A549 (cell line): ENCODE measurements around the gene RNMT. TPM values are rescaled to one million over a fixed set of nuclear protein-coding genes. Genes with fewer than 3 reads are reported as not detected.

Source experiments
- ATAC-seq, 2 experiments: fragments of 200-7000 bp in 1 of 2; fragments of >200 bp in 1 of 2; cut with Nextera tagmentation in 1 of 2; cut with Tn5 transposase in 1 of 2; 3 replicates each; pipeline versions ENCODE4 v1.8.0 to v1.9.1; 2018 to 2020; ENCODE audit warnings: mild to moderate bottlenecking in 1 of 2, moderate library complexity in 1 of 2
- CTCF ChIA-PET: fragments of 300-600 bp; sonication (Branson Sonifier 250); formaldehyde crosslinking; extraction: SDS; loops from one replicate; lab custom pipeline; 2021; ENCODE audit warnings: antibody characterized with exemption, inconsistent platforms; lab: Yijun Ruan, JAX
- POLR2A ChIA-PET: fragments of 350-600 bp; formaldehyde crosslinking; extraction: SDS; loops from one replicate; lab custom pipeline; 2021; ENCODE audit warnings: antibody characterized with exemption, inconsistent platforms; lab: Yijun Ruan, JAX
- DNase-seq, 2 experiments: peaks; one replicate each; pipeline versions ENCODE4 v3.0.0 to v3.0.0-alpha.2; 2011 to 2016; ENCODE audit warnings: low read depth in 1 of 2, low spot score in 1 of 2
- FAIRE-seq: peaks from 2 replicates; lab custom pipeline; 2011; peaks lifted over from hg19 to GRCh38; lab: Jason Lieb, UNC
- H3K27ac ChIP-seq, 2 experiments: fragments of >200 bp; sonication (Bioruptor Twin); formaldehyde crosslinking; 3 replicates each; pipeline ENCODE4 v1.5.1; 2016 to 2017
- H3K4me1 ChIP-seq: fragments of >200 bp; sonication (Bioruptor Twin); formaldehyde crosslinking; 3 replicates; pipeline ENCODE4 v1.6.1; 2016
- H3K4me2 ChIP-seq: fragments of >200 bp; sonication (Bioruptor Twin); formaldehyde crosslinking; 3 replicates; pipeline ENCODE4 v1.6.1; 2016
- H3K4me3 ChIP-seq: fragments of >200 bp; sonication (Bioruptor Twin); formaldehyde crosslinking; 3 replicates; pipeline ENCODE4 v1.5.1; 2016
- H3K9me3 ChIP-seq: fragments of >200 bp; sonication (Bioruptor Twin); formaldehyde crosslinking; 3 replicates; pipeline ENCODE4 v1.6.1; 2016
- CBX2 ChIP-seq: fragments of 200-600 bp; sonication (generic); IDR thresholded peaks from 2 replicates; pipeline ENCODE4 v1.6.1; 2016; ENCODE audit warnings: low read depth, mild to moderate bottlenecking, borderline replicate concordance
- CHD2 ChIP-seq: fragments of 150-350 bp; IDR thresholded peaks from 2 replicates; pipeline ENCODE4 v1.6.1; 2014; ENCODE audit warnings: low read length; ENCODE audit not compliant: partially characterized antibody
- FOSL2 ChIP-seq, 2 experiments: fragments of 450-650 bp in 1 of 2; fragments of >200 bp in 1 of 2; sonication (Bioruptor Twin) in 1 of 2; formaldehyde crosslinking; IDR thresholded peaks; 2 replicates each; pipeline versions ENCODE4 v1.5.0 to v1.6.1; 2016 to 2020; ENCODE audit warnings: mild to moderate bottlenecking in 1 of 2, moderate library complexity in 1 of 2
- GATA3 ChIP-seq: IDR thresholded peaks from 2 replicates; pipeline ENCODE4 v1.6.1; 2012; ENCODE audit warnings: borderline replicate concordance
- HDAC2 ChIP-seq: fragments of 200-600 bp; sonication (generic); IDR thresholded peaks from 2 replicates; pipeline ENCODE4 v1.6.1; 2016
- HEYL ChIP-seq: fragments of 250-450 bp; sonication (Bioruptor Pico); IDR thresholded peaks from 2 replicates; pipeline ENCODE4 v1.8.0; 2021; ENCODE audit warnings: mild to moderate bottlenecking, moderate library complexity
- JUNB ChIP-seq: fragments of >200 bp; sonication (Bioruptor Twin); formaldehyde crosslinking; IDR thresholded peaks from 2 replicates; pipeline ENCODE4 v1.6.1; 2016
- MAZ ChIP-seq: fragments of 150-350 bp; IDR thresholded peaks from 2 replicates; pipeline ENCODE4 v1.6.1; 2014; ENCODE audit warnings: antibody characterized with exemption, low read depth, low read length, borderline replicate concordance
- NR3C1 ChIP-seq: fragments of >200 bp; sonication (Bioruptor Twin); formaldehyde crosslinking; IDR thresholded peaks from 3 replicates; pipeline ENCODE4 v1.6.1; 2017
- PBX3 ChIP-seq: IDR thresholded peaks from 2 replicates; pipeline ENCODE4 v1.6.1; 2012
- PHF8 ChIP-seq: fragments of 200-600 bp; sonication (generic); IDR thresholded peaks from 2 replicates; pipeline ENCODE4 v1.6.1; 2016; ENCODE audit warnings: low read depth, mild to moderate bottlenecking, antibody characterized with exemption, moderate library complexity, borderline replicate concordance
- POLR2A ChIP-seq: IDR thresholded peaks from 2 replicates; pipeline ENCODE4 v1.6.1; 2012; ENCODE audit warnings: mild to moderate bottlenecking, low read length
- RAD21 ChIP-seq, 2 experiments: fragments of >200 bp in 1 of 2; sonication (Bioruptor Twin) in 1 of 2; formaldehyde crosslinking in 1 of 2; IDR thresholded peaks in 1 of 2; conservative IDR thresholded peaks in 1 of 2; 2 replicates in 1 of 2; 3 replicates in 1 of 2; pipeline ENCODE4 v1.6.1; 2012 to 2018; ENCODE audit warnings: inconsistent platforms in 1 of 2
- RCOR1 ChIP-seq: fragments of 150-350 bp; IDR thresholded peaks from 2 replicates; pipeline ENCODE4 v1.6.1; 2014; ENCODE audit warnings: antibody characterized with exemption, low read length, low read depth
- REST ChIP-seq: fragments of 200-600 bp; sonication (generic); IDR thresholded peaks from 2 replicates; pipeline ENCODE4 v1.6.1; 2016; ENCODE audit warnings: antibody characterized with exemption, mild to moderate bottlenecking, moderate library complexity
- SMC3 ChIP-seq: fragments of >200 bp; sonication (Bioruptor Twin); formaldehyde crosslinking; IDR thresholded peaks from 3 replicates; pipeline ENCODE4 v1.6.1; 2018; ENCODE audit warnings: inconsistent platforms
- TP53 ChIP-seq: fragments of 250-450 bp; sonication (Bioruptor Pico); IDR thresholded peaks from 2 replicates; pipeline ENCODE4 v1.5.0; 2021; ENCODE audit warnings: mild to moderate bottlenecking, moderate library complexity
- ZC3H11A ChIP-seq: fragments of 450-650 bp; IDR thresholded peaks from 2 replicates; pipeline ENCODE4 v1.6.1; 2014; ENCODE audit warnings: antibody characterized with exemption, mild to moderate bottlenecking
- ZNF302 ChIP-seq: fragments of 250-450 bp; sonication (Bioruptor Pico); IDR thresholded peaks from 2 replicates; pipeline ENCODE4 v1.9.0; 2021; ENCODE audit warnings: inconsistent platforms, mild to moderate bottlenecking, moderate library complexity
- ZSCAN20 ChIP-seq: fragments of 250-450 bp; sonication (Bioruptor Pico); IDR thresholded peaks from 2 replicates; pipeline ENCODE4 v1.8.0; 2022; ENCODE audit warnings: mild to moderate bottlenecking, moderate library complexity
- WGBS: methylation state at CpG from one replicate; pipeline ENCODE4 v1.1.6; 2017; ENCODE audit errors: missing lambda C conversion rate; 5-methylcytosine and 5-hydroxymethylcytosine counted together
- polyA plus RNA-seq, 4 experiments: library from polyadenylated mRNA; depleted of rRNA in 3 of 4; stranded (reverse); fragments of >200 nt; fragmentation: RNase III in 1 of 4; extraction: RNeasy Plus Mini Kit Qiagen cat#74134 plus additional on column Dnase treatment in 1 of 4; gene quantifications; 2 replicates in 3 of 4; 3 replicates in 1 of 4; pipeline ENCODE4 v1.2.3, GENCODE V29; 2011 to 2017
- TF ChIP-seq, protein P1 (sequence below): fragments of 250-450 bp; sonication (Bioruptor Pico); IDR thresholded peaks from 2 replicates; pipeline ENCODE4 v1.5.0; 2021; ENCODE audit warnings: mild to moderate bottlenecking, moderate library complexity, borderline replicate concordance
- TF ChIP-seq, protein P2 (sequence below): IDR thresholded peaks from 2 replicates; pipeline ENCODE4 v1.6.1; 2012; ENCODE audit warnings: low read depth, borderline replicate concordance
- TF ChIP-seq, protein P3 (sequence below): fragments of >200 bp; sonication (Bioruptor Twin); formaldehyde crosslinking; IDR thresholded peaks from 3 replicates; pipeline ENCODE4 v1.5.1; 2016
- TF ChIP-seq, protein P4 (sequence below): fragments of 250-450 bp; sonication (Bioruptor Pico); IDR thresholded peaks from 2 replicates; pipeline ENCODE4 v1.5.0; 2020; ENCODE audit warnings: low read depth, mild to moderate bottlenecking, moderate library complexity
- TF ChIP-seq, protein P5 (sequence below): fragments of 150-350 bp; IDR thresholded peaks from 2 replicates; pipeline ENCODE4 v1.6.1; 2014; ENCODE audit warnings: low read depth, mild to moderate bottlenecking, low read length

RNMT gene
- polyA plus RNA-seq, 2 of the 4 experiments (the other 2 are of a cell fraction): 16.7 to 25.5 TPM

DNA sequence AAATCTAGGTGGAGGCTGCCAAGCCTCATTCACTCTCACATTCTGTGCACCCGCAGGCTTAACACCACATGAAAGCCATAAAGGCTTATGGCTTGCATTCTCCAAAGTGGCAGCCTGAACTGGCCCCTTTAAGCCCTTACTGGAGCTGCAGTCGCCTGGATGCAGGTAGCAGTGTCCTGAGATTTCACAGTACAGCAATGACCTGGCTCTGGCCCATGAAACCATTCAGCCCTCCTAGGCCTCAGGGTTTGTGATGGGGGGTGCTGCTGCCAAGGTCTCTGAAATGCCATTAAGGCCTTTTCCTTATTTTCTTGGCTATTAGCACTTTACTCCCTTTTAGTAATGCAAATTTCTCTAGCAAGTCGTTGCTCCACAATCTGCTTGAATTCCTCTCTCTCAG is 48.6 kb downstream of the RNMT start (continued):
- TF ChIP-seq REST (no peak), GATA3 (no peak), RCOR1 (no peak), ZNF302 (CRISPR knock-in tag) (no peak), HEYL (CRISPR knock-in tag) (no peak), ZSCAN20 (CRISPR knock-in tag) (no peak)
- TF ChIP-seq, protein P1, sequence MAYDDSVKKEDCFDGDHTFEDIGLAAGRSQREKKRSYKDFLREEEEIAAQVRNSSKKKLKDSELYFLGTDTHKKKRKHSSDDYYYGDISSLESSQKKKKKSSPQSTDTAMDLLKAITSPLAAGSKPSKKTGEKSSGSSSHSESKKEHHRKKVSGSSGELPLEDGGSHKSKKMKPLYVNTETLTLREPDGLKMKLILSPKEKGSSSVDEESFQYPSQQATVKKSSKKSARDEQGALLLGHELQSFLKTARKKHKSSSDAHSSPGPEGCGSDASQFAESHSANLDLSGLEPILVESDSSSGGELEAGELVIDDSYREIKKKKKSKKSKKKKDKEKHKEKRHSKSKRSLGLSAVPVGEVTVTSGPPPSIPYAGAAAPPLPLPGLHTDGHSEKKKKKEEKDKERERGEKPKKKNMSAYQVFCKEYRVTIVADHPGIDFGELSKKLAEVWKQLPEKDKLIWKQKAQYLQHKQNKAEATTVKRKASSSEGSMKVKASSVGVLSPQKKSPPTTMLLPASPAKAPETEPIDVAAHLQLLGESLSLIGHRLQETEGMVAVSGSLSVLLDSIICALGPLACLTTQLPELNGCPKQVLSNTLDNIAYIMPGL (CRISPR knock-in tag): no peak
- TF ChIP-seq, protein P2, sequence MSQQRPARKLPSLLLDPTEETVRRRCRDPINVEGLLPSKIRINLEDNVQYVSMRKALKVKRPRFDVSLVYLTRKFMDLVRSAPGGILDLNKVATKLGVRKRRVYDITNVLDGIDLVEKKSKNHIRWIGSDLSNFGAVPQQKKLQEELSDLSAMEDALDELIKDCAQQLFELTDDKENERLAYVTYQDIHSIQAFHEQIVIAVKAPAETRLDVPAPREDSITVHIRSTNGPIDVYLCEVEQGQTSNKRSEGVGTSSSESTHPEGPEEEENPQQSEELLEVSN: no peak
- TF ChIP-seq, protein P3, sequence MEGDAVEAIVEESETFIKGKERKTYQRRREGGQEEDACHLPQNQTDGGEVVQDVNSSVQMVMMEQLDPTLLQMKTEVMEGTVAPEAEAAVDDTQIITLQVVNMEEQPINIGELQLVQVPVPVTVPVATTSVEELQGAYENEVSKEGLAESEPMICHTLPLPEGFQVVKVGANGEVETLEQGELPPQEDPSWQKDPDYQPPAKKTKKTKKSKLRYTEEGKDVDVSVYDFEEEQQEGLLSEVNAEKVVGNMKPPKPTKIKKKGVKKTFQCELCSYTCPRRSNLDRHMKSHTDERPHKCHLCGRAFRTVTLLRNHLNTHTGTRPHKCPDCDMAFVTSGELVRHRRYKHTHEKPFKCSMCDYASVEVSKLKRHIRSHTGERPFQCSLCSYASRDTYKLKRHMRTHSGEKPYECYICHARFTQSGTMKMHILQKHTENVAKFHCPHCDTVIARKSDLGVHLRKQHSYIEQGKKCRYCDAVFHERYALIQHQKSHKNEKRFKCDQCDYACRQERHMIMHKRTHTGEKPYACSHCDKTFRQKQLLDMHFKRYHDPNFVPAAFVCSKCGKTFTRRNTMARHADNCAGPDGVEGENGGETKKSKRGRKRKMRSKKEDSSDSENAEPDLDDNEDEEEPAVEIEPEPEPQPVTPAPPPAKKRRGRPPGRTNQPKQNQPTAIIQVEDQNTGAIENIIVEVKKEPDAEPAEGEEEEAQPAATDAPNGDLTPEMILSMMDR: no peak

GRCh38 chr18:13791181-13791580 is 64.7 kb downstream of the RNMT start:
- Histone ChIP-seq H3K4me3 (no peak overlapping the region), H3K9me3 (no peaks in the 10 kb centered on the region), H3K4me1 (no peaks in the 10 kb centered on the region), H3K4me2 (no peak overlapping the region), H3K27ac (no peak overlapping the region)
- CTCF ChIA-PET: interaction anchor here (0.6 to 2.0 kb wide), 2 partner anchors 10 to 15 kb away, joined by 3 to 5 read pairs; no protein-coding TSS in a partner anchor
- 26% methylated on average over 7 of the region's 7 CpGs for WGBS
- POLR2A ChIA-PET: no interaction called here
- DNase-seq (peak in 1 of 2 experiments; percentile 3), ATAC-seq (no peak), FAIRE-seq (no peak)
- TF ChIP-seq SMC3: no peak
- no peak for TF ChIP-seq TP53 (CRISPR knock-in tag)
- no peak for TF ChIP-seq PBX3
- TF ChIP-seq CBX2: no peak
- TF ChIP-seq HDAC2: no peak
- no peak for TF ChIP-seq JUNB
- TF ChIP-seq, protein P4, sequence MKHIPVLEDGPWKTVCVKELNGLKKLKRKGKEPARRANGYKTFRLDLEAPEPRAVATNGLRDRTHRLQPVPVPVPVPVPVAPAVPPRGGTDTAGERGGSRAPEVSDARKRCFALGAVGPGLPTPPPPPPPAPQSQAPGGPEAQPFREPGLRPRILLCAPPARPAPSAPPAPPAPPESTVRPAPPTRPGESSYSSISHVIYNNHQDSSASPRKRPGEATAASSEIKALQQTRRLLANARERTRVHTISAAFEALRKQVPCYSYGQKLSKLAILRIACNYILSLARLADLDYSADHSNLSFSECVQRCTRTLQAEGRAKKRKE (CRISPR knock-in tag): no peak
- TF ChIP-seq, protein P5, sequence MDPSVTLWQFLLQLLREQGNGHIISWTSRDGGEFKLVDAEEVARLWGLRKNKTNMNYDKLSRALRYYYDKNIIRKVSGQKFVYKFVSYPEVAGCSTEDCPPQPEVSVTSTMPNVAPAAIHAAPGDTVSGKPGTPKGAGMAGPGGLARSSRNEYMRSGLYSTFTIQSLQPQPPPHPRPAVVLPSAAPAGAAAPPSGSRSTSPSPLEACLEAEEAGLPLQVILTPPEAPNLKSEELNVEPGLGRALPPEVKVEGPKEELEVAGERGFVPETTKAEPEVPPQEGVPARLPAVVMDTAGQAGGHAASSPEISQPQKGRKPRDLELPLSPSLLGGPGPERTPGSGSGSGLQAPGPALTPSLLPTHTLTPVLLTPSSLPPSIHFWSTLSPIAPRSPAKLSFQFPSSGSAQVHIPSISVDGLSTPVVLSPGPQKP: no peak
- no peak for TF ChIP-seq ZNF302 (CRISPR knock-in tag)
- no peak for TF ChIP-seq PHF8
- TF ChIP-seq POLR2A: no peak
- no peak for TF ChIP-seq ZC3H11A
- TF ChIP-seq RAD21 (conservative IDR thresholded peaks at IDR 0.05 in 1 of 2, IDR thresholded peaks at IDR 0.05 in 1 of 2): no peak
- no peak for TF ChIP-seq NR3C1
- no peak for TF ChIP-seq FOSL2 (IDR thresholded peaks at IDR 0.05)
- no peak for TF ChIP-seq FOSL2 (CRISPR knock-in tag; IDR thresholded peaks at IDR 0.05)
- no peak for TF ChIP-seq CHD2
- TF ChIP-seq, protein P3: no peak
- no peak for TF ChIP-seq MAZ
